ENCODE data around the gene C2CD3.

GRCh38 chr11:74116719-74117118, 54.1 kb downstream of the C2CD3 start:
- TF ChIP-seq, protein P1, sequence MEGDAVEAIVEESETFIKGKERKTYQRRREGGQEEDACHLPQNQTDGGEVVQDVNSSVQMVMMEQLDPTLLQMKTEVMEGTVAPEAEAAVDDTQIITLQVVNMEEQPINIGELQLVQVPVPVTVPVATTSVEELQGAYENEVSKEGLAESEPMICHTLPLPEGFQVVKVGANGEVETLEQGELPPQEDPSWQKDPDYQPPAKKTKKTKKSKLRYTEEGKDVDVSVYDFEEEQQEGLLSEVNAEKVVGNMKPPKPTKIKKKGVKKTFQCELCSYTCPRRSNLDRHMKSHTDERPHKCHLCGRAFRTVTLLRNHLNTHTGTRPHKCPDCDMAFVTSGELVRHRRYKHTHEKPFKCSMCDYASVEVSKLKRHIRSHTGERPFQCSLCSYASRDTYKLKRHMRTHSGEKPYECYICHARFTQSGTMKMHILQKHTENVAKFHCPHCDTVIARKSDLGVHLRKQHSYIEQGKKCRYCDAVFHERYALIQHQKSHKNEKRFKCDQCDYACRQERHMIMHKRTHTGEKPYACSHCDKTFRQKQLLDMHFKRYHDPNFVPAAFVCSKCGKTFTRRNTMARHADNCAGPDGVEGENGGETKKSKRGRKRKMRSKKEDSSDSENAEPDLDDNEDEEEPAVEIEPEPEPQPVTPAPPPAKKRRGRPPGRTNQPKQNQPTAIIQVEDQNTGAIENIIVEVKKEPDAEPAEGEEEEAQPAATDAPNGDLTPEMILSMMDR (IDR thresholded peaks at IDR 0.05; ENCODE audit: insufficient read depth, low read depth, low read length) = no peak
- no peak for TF ChIP-seq EZH2 (IDR thresholded peaks at IDR 0.05; ENCODE audit: insufficient read depth, low read length)

Data from astrocyte (in vitro differentiated cells and primary cell).